ENCODE measurements around the gene CALHM6.

The CALHM6 gene

GRCh38 chr6:116422238-116422637 lies 38.9 kb upstream of the CALHM6 start:
- Histone ChIP-seq H3K9ac (ENCODE audit: low read length) (no peak overlapping the region), H3K4me1 (ENCODE audit: low read length) (no peaks in the 10 kb centered on the region)
- no peak for TF ChIP-seq EZH2phosphoT487 (IDR thresholded peaks at IDR 0.05; ENCODE audit: low read length)
- TF ChIP-seq CTCF (IDR thresholded peaks at IDR 0.05; ENCODE audit: low read length), result no peak
- TF ChIP-seq EZH2 (optimal IDR thresholded peaks at IDR 0.05; ENCODE audit: low read depth, low read length), result no peak

GRCh38 chr6:116424001-116424400 lies 37.2 kb upstream of the CALHM6 start:
- no peaks in the 10 kb centered on the region for H3K27me3 ChIP-seq (replicated peaks; ENCODE audit: insufficient read depth, low read length)
- no peak overlapping the region for H3K4me2 ChIP-seq (ENCODE audit: low read depth, low read length)
- TF ChIP-seq CTCF (IDR thresholded peaks at IDR 0.05; ENCODE audit: low read length) (no peak), EZH2 (optimal IDR thresholded peaks at IDR 0.05; ENCODE audit: low read depth, low read length) (no peak), EZH2phosphoT487 (IDR thresholded peaks at IDR 0.05; ENCODE audit: low read length) (no peak)
- no peak overlapping the region for H3K27ac ChIP-seq (ENCODE audit: low read length)
- no peaks in the 10 kb centered on the region for H3F3A ChIP-seq (ENCODE audit: insufficient read depth, low read length)
- DNase-seq, result no peak
- H3K4me3 ChIP-seq (ENCODE audit: low read length), result no peak overlapping the region
- H3K9ac ChIP-seq (ENCODE audit: low read length), result no peak overlapping the region
- no peaks in the 10 kb centered on the region for H3K79me2 ChIP-seq (ENCODE audit: low read length)
- no peak overlapping the region for H2AFZ ChIP-seq (ENCODE audit: low read length)
- H4K20me1 ChIP-seq (ENCODE audit: insufficient read depth, low read length), result no peaks in the 10 kb centered on the region
- no peaks in the 10 kb centered on the region for H3K9me3 ChIP-seq (replicated peaks; ENCODE audit: insufficient read depth, low read length)
- no peaks in the 10 kb centered on the region for H3K9me2 ChIP-seq (replicated peaks; ENCODE audit: insufficient read depth, low read length)
- no peaks in the 10 kb centered on the region for H3K36me3 ChIP-seq (replicated peaks; ENCODE audit: insufficient read depth, low read length)
- H3K4me1 ChIP-seq (ENCODE audit: low read length), result no peaks in the 10 kb centered on the region

More at GRCh38 chr6:116422238-116422637, 38.9 kb upstream of the CALHM6 start:
- H3K9me2 ChIP-seq (replicated peaks; ENCODE audit: insufficient read depth, low read length), result no peaks in the 10 kb centered on the region
- no peaks in the 10 kb centered on the region for H3K79me2 ChIP-seq (ENCODE audit: low read length)
- H4K20me1 ChIP-seq (ENCODE audit: insufficient read depth, low read length), result no peaks in the 10 kb centered on the region
- no peak for DNase-seq
- H2AFZ ChIP-seq (ENCODE audit: low read length), result no peak overlapping the region
- no peak overlapping the region for H3K4me3 ChIP-seq (ENCODE audit: low read length)
- no peaks in the 10 kb centered on the region for H3K27me3 ChIP-seq (replicated peaks; ENCODE audit: insufficient read depth, low read length)
- H3K36me3 ChIP-seq (replicated peaks; ENCODE audit: insufficient read depth, low read length), result no peaks in the 10 kb centered on the region
- no peaks in the 10 kb centered on the region for H3K9me3 ChIP-seq (replicated peaks; ENCODE audit: insufficient read depth, low read length)
- no peak overlapping the region for H3K27ac ChIP-seq (ENCODE audit: low read length)
- no peaks in the 10 kb centered on the region for H3F3A ChIP-seq (ENCODE audit: insufficient read depth, low read length)
- H3K4me2 ChIP-seq (ENCODE audit: low read depth, low read length), result no peak overlapping the region

- no peak overlapping the region for H3K27ac ChIP-seq (ENCODE audit: low read length)
- no peaks in the 10 kb centered on the region for H4K20me1 ChIP-seq (ENCODE audit: insufficient read depth, low read length)
- H2AFZ ChIP-seq (ENCODE audit: low read length), result no peak overlapping the region
- TF ChIP-seq EZH2phosphoT487 (IDR thresholded peaks at IDR 0.05; ENCODE audit: low read length) (no peak), CTCF (IDR thresholded peaks at IDR 0.05; ENCODE audit: low read length) (no peak), EZH2 (optimal IDR thresholded peaks at IDR 0.05; ENCODE audit: low read depth, low read length) (no peak)
- no peaks in the 10 kb centered on the region for H3K36me3 ChIP-seq (replicated peaks; ENCODE audit: insufficient read depth, low read length)
- no peaks in the 10 kb centered on the region for H3K9me3 ChIP-seq (replicated peaks; ENCODE audit: insufficient read depth, low read length)
- no peaks in the 10 kb centered on the region for H3K27me3 ChIP-seq (replicated peaks; ENCODE audit: insufficient read depth, low read length)
- no peak for DNase-seq
- H3K9me2 ChIP-seq (replicated peaks; ENCODE audit: insufficient read depth, low read length), result no peaks in the 10 kb centered on the region
- H3K4me1 ChIP-seq (ENCODE audit: low read length), result no peaks in the 10 kb centered on the region
- no peak overlapping the region for H3K4me2 ChIP-seq (ENCODE audit: low read depth, low read length)
- no peaks in the 10 kb centered on the region for H3F3A ChIP-seq (ENCODE audit: insufficient read depth, low read length)
- no peaks in the 10 kb centered on the region for H3K79me2 ChIP-seq (ENCODE audit: low read length)
- no peak overlapping the region for H3K9ac ChIP-seq (ENCODE audit: low read length)
- no peak overlapping the region for H3K4me3 ChIP-seq (ENCODE audit: low read length)
Measured at GRCh38 chr6:116426551-116426950, 34.6 kb upstream of the CALHM6 start.
